ENCODE measurements around the gene IRX2. TPM values are rescaled to one million over a fixed set of nuclear protein-coding genes. Genes with fewer than 3 reads are reported as not detected.

IRX2 gene
- total and polyA plus RNA-seq, 2 of the 8 experiments (the other 6 are each of a cell fraction or from before 2014, with no cell fraction given) = 23.4 to 40.4 TPM

GRCh38 chr5:2697041-2697440, 54.4 kb downstream of the IRX2 start:
- H3K27me3 ChIP-seq (replicated peaks in 1 of 4; ENCODE audit: control insufficient read depth in 3 of 4, extremely low read depth in 1 of 4, insufficient read depth in 3 of 4, low read length in 3 of 4) = no peaks in the 10 kb centered on the region
- FAIRE-seq = no peak

More at GRCh38 chr5:2697041-2697440, 54.4 kb downstream of the IRX2 start:
- H2AK5ac ChIP-seq (ENCODE audit: low read depth, low read length) = no peak overlapping the region
- no peaks in the 10 kb centered on the region for H3K79me1 ChIP-seq (ENCODE audit: low read depth, low read length)
- no peaks in the 10 kb centered on the region for H3K23me2 ChIP-seq (ENCODE audit: low read depth, low read length)
- no peak overlapping the region for H2BK15ac ChIP-seq (ENCODE audit: low read length)
- no peak overlapping the region for H3K4ac ChIP-seq (replicated peaks; ENCODE audit: insufficient read length, low read depth, low read length)
- no peaks in the 10 kb centered on the region for H4K20me1 ChIP-seq (replicated peaks in 1 of 2; ENCODE audit: control insufficient read depth in 1 of 2, insufficient read depth in 2 of 2, low read length in 2 of 2)
- H2AFZ ChIP-seq (ENCODE audit: low read length) = no peak overlapping the region
- no peak overlapping the region for H2BK20ac ChIP-seq (ENCODE audit: low read length)
- H3K27ac ChIP-seq (ENCODE audit: low read depth, low read length) = no peak overlapping the region
- DNase-seq (ENCODE audit: low read depth in 1 of 2, low spot score in 2 of 2) = no peak
- H3K36me3 ChIP-seq (ENCODE audit: control insufficient read depth in 2 of 4, insufficient read depth in 4 of 4, low read length in 3 of 4) = no peaks in the 10 kb centered on the region
- no peak overlapping the region for H4K8ac ChIP-seq (ENCODE audit: extremely low read depth, insufficient read depth, low read length)
- no peaks in the 10 kb centered on the region for H3K4me1 ChIP-seq (replicated peaks in 1 of 4; ENCODE audit: control insufficient read depth in 3 of 4, insufficient read depth in 4 of 4, low read length in 3 of 4)
- H3K4me2 ChIP-seq (ENCODE audit: insufficient read depth in 1 of 2, low read depth in 2 of 2, low read length in 2 of 2) = no peak overlapping the region
- H3K18ac ChIP-seq (ENCODE audit: extremely low read depth, low read length) = no peak overlapping the region
- H3K4me3 ChIP-seq (ENCODE audit: extremely low read depth in 1 of 4, insufficient read depth in 2 of 4, low read depth in 3 of 4, low read length in 4 of 4) = no peak overlapping the region
- ChIA-PET CTCF (ENCODE audit: partially characterized antibody) (no interaction called here), POLR2A (ENCODE audit: partially characterized antibody) (no interaction called here)
- TF ChIP-seq EZH2 (IDR thresholded peaks at IDR 0.05; ENCODE audit: low read depth, low read length, severe bottlenecking) (no peak), ZNF274 (IDR thresholded peaks at IDR 0.05; ENCODE audit: borderline replicate concordance, extremely low read depth, low read length) (no peak), RXRA (IDR thresholded peaks at IDR 0.05; ENCODE audit: insufficient read depth, low read depth, low read length) (no peak), POLR2A (IDR thresholded peaks at IDR 0.05; ENCODE audit: control extremely low read depth in 1 of 2, low read depth in 2 of 2, low read length in 2 of 2) (no peak), NANOG (IDR thresholded peaks at IDR 0.05; ENCODE audit: insufficient read depth, low read depth, low read length, poor library complexity, severe bottlenecking) (no peak), SP2 (IDR thresholded peaks at IDR 0.05; ENCODE audit: low read length) (no peak), RAD21 (IDR thresholded peaks at IDR 0.05 in 1 of 2, conservative IDR thresholded peaks at IDR 0.05 in 1 of 2; ENCODE audit: low read depth in 2 of 2, low read length in 2 of 2) (no peak), ATF3 (IDR thresholded peaks at IDR 0.05; ENCODE audit: insufficient read depth, low read depth, low read length) (no peak), BACH1 (IDR thresholded peaks at IDR 0.05; ENCODE audit: low read length) (no peak), RFX5 (IDR thresholded peaks at IDR 0.05; ENCODE audit: borderline replicate concordance, low read depth, low read length) (no peak), YY1 (IDR thresholded peaks at IDR 0.05; ENCODE audit: low read depth, low read length) (no peak)
- no peak overlapping the region for H4K5ac ChIP-seq (ENCODE audit: insufficient read length, low read depth, low read length)
- 98% methylated on average over 8 of the region's 9 CpGs; no CpG with 5 or more reads in 1 of the 2 experiments for WGBS, 2 experiments (ENCODE audit: extremely low coverage in 1 of 2, insufficient coverage in 1 of 2, insufficient read length in 1 of 2, insufficient replicate concordance in 2 of 2, low coverage in 1 of 2, low lambda C conversion rate in 2 of 2, missing lambda C conversion rate in 1 of 2)
- H3K9me3 ChIP-seq (ENCODE audit: insufficient read depth in 2 of 2, low read depth in 1 of 2, low read length in 1 of 2) = no peaks in the 10 kb centered on the region
- H2BK12ac ChIP-seq (ENCODE audit: low read depth, low read length) = no peak overlapping the region
- H3K56ac ChIP-seq (replicated peaks; ENCODE audit: insufficient read length, low read depth, low read length) = no peak overlapping the region
- no peak overlapping the region for H3K9ac ChIP-seq (replicated peaks in 1 of 4; ENCODE audit: extremely low read depth in 1 of 4, low read depth in 3 of 4, low read length in 3 of 4)
- no peak overlapping the region for H4K91ac ChIP-seq (replicated peaks; ENCODE audit: insufficient read length, low read length)
- H2BK5ac ChIP-seq (ENCODE audit: low read depth, low read length) = no peak overlapping the region
- H2BK120ac ChIP-seq (replicated peaks; ENCODE audit: low read depth, low read length) = no peak overlapping the region
- no peaks in the 10 kb centered on the region for H3K79me2 ChIP-seq (ENCODE audit: control insufficient read depth in 1 of 2, insufficient read depth in 2 of 2, low read length in 2 of 2)
- no peak overlapping the region for H3K23ac ChIP-seq (ENCODE audit: insufficient read length)
- H3K14ac ChIP-seq (ENCODE audit: insufficient read length) = no peak overlapping the region
